GM23248 (cell line): ENCODE measurements around the gene DSG2.

Experiments
- EZH2 ChIP-seq: fragments of 200-600 bp; sonication (generic); IDR thresholded peaks from 2 replicates; pipeline ENCODE4 v1.6.1; 2018; ENCODE audit warnings: antibody characterized with exemption, mild to moderate bottlenecking; ENCODE audit not compliant: insufficient read depth, poor library complexity, severe bottlenecking
- EZH2phosphoT487 ChIP-seq: fragments of 200-600 bp; sonication (generic); IDR thresholded peaks from 2 replicates; pipeline ENCODE4 v1.6.1; 2018; ENCODE audit warnings: antibody characterized with exemption, moderate library complexity, mild to moderate bottlenecking, low read depth; ENCODE audit not compliant: insufficient read depth

DNA sequence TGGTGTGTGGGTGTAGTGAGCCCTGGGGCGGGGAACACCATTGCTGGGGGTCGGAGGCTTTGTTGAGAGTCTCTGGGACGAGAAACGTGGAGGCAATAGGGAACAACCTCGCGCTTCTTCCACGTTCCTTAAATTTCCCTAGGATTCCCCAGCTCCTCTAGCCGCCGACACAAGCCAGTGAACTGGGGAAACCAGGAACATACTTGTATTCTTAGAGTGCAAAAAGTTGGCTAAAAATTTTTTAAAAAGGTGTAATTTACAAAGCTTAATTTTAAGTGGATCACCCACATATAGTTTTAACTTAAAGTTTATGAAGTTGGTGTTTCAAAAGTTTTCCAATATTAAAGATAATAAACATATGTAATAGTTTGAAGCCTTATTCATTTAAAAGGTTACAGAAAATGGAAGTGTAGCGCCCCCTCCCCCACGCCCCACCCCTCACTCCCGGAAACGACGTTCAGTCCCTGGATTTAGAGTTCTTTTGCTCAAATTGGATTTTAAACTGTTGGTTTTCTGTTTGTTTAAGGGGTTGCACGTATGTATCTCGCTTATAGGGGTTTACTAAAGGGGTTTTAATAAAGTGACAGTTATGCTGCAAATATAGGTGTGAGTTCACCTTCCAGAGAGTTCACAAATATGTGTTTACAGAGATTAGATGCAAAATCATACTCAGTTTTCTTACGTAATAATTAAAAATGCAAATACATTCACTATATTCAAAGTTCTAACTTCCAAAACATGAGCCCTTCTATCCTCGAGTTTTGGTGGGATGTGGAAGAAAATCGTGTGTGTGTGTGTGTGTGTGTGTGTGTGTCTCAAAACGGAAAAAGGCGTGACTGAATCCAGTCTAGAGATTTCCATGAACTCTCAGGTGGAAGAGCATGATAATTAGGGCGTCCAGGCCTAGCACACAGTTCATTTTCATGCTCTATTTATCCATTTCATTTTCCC is 872 bp downstream of the DSG2 start:
- TF ChIP-seq EZH2phosphoT487, result no peak
- peak; percentile 85 for TF ChIP-seq EZH2
